EH (cell line): Measurements from ENCODE around the gene CRIP2.

Experiments
- DNase-seq: peaks from one replicate; pipeline ENCODE4 v3.0.0-alpha.2; 2015; ENCODE audit warnings: low read depth

Gene CRIP2

GRCh38 chr14:105476831-105477659, 2.4 kb downstream of the CRIP2 start:
- DNase-seq = no peak

GRCh38 chr14:105477660-105478397, 3.2 kb downstream of the CRIP2 start:
- no peak for DNase-seq

- no peak for DNase-seq
These were observed 4.0 kb downstream of the CRIP2 start for GRCh38 chr14:105478398-105479251.

- DNase-seq = no peak
These were observed 5.0 kb downstream of the CRIP2 start for GRCh38 chr14:105479431-105480158.

GRCh38 chr14:105480199-105480746, 5.7 kb downstream of the CRIP2 start:
- no peak for DNase-seq

GRCh38 chr14:105480807-105481801, 6.5 kb downstream of the CRIP2 start:
- peak; percentile 86 for DNase-seq

- DNase-seq = peak; percentile 98
These were observed 7.4 kb downstream of the CRIP2 start for GRCh38 chr14:105481886-105482457.

GRCh38 chr14:105482486-105483110, 8.0 kb downstream of the CRIP2 start:
- DNase-seq = no peak

- no peak for DNase-seq
These were observed 8.9 kb downstream of the CRIP2 start for GRCh38 chr14:105483300-105484068.

GRCh38 chr14:105484069-105484996, 9.7 kb downstream of the CRIP2 start:
- DNase-seq = peak; percentile 51

- no peak for DNase-seq
These were observed 10.4 kb downstream of the CRIP2 start for GRCh38 chr14:105484997-105485393.

GRCh38 chr14:105485739-105486162, 11.1 kb downstream of the CRIP2 start:
- DNase-seq = no peak

- DNase-seq = no peak
These were observed 11.7 kb downstream of the CRIP2 start, which contains the start of gene CRIP1 for GRCh38 chr14:105486163-105486973. Gene CRIP1, plus strand, starts transcription at chr14:105486886. Its CDS starts 374 bp downstream, at chr14:105487260.

GRCh38 chr14:105486974-105487448, 12.4 kb downstream of the CRIP2 start:
- no peak for DNase-seq

- no peak for DNase-seq
These were observed 12.9 kb downstream of the CRIP2 start for GRCh38 chr14:105487449-105487985.
